K562 (cell line): Measurements from ENCODE around the gene CD164L2. TPM values are rescaled to one million over a fixed set of nuclear protein-coding genes. Genes with fewer than 3 reads are reported as not detected.

Experiments
- ATAC-seq: fragments of 200-7000 bp; cut with Tn5 transposase; 3 replicates; pipeline ENCODE4 v1.9.1; 2020; ENCODE audit warnings: moderate library complexity
- BruUV-seq: library from RNA; stranded (reverse); fragments of 400-500 nt; replicated peaks from 2 replicates; lab custom pipeline; 2021; lab: Mats Ljungman, UMichigan
- CTCF ChIA-PET: fragments of 300-600 bp; formaldehyde crosslinking; extraction: SDS; loops from one replicate; lab custom pipeline; 2021; ENCODE audit warnings: low intra/inter-chr PET ratio; lab: Yijun Ruan, JAX
- POLR2A ChIA-PET: fragments of 300-600, 350-650 bp; sonication (Branson Sonifier 250); formaldehyde crosslinking; extraction: SDS; loops from one replicate; lab custom pipeline; 2021; ENCODE audit warnings: antibody characterized with exemption, inconsistent platforms; lab: Yijun Ruan, JAX
- DNase-seq, 4 experiments: peaks; one replicate each; pipeline versions ENCODE4 v3.0.0 to v3.0.0-alpha.2; 2011 to 2018; ENCODE audit warnings: low spot score in 3 of 4, mixed read lengths in 3 of 4; ENCODE audit errors: extremely low read depth in 1 of 4
- FAIRE-seq: peaks from 2 replicates; lab custom pipeline; 2011; peaks lifted over from hg19 to GRCh38; lab: Jason Lieb, UNC
- H2AFZ ChIP-seq: 2 replicates; pipeline ENCODE4 v1.6.0; 2011; ENCODE audit warnings: low read depth, low read length, control low read depth, inconsistent platforms
- H3K27ac ChIP-seq: fragments of 200-600 bp; 3 replicates; pipeline ENCODE4 v1.8.0; 2011; ENCODE audit warnings: low read depth, mild to moderate bottlenecking, control low read depth, inconsistent platforms, low read length, moderate library complexity, mixed read lengths; ENCODE audit errors: extremely low read depth
- H3K27me3 ChIP-seq, 2 experiments: fragments of 300-600 bp in 1 of 2; 2 replicates in 1 of 2; 3 replicates in 1 of 2; pipeline versions ENCODE4 v1.6.0 to v1.8.0; 2011; ENCODE audit warnings: inconsistent platforms in 2 of 2, low read length in 2 of 2, mild to moderate bottlenecking in 1 of 2, mixed read lengths in 1 of 2, moderate library complexity in 1 of 2; ENCODE audit not compliant: control insufficient read depth in 2 of 2, insufficient read depth in 2 of 2
- H3K36me3 ChIP-seq: fragments of 300-600 bp; 3 replicates; pipeline ENCODE4 v1.8.0; 2011; ENCODE audit warnings: mild to moderate bottlenecking, low read length, inconsistent platforms; ENCODE audit not compliant: control insufficient read depth, insufficient read depth
- H3K4me1 ChIP-seq, 2 experiments: fragments of 200-600 bp in 1 of 2; replicated peaks in 1 of 2; 2 replicates in 1 of 2; 3 replicates in 1 of 2; pipeline versions ENCODE4 v1.5.1 to v1.8.0; 2011; ENCODE audit warnings: inconsistent platforms in 2 of 2, low read length in 2 of 2, mild to moderate bottlenecking in 1 of 2, mixed read lengths in 1 of 2, moderate library complexity in 1 of 2; ENCODE audit not compliant: control insufficient read depth in 2 of 2, insufficient read depth in 2 of 2
- H3K4me2 ChIP-seq: 2 replicates; pipeline ENCODE4 v1.6.1; 2011; ENCODE audit warnings: low read length, control low read depth, inconsistent platforms, mixed read lengths; ENCODE audit not compliant: insufficient read depth
- H3K4me3 ChIP-seq: fragments of 200-600 bp; sonication (generic), shearing (Covaris generic); 2 replicates; pipeline ENCODE4 v1.5.1; 2016; ENCODE audit warnings: control low read depth, inconsistent platforms
- H3K79me2 ChIP-seq: fragments of 200-600 bp; 3 replicates; pipeline ENCODE4 v1.8.0; 2011; ENCODE audit warnings: low read length, inconsistent platforms; ENCODE audit not compliant: control insufficient read depth, insufficient read depth
- H3K9ac ChIP-seq, 2 experiments: 2 replicates each; pipeline versions ENCODE4 v1.6.0 to v1.6.1; 2011; ENCODE audit warnings: low read depth in 2 of 2, low read length in 2 of 2, control low read depth in 1 of 2, inconsistent platforms in 1 of 2, mild to moderate bottlenecking in 1 of 2, mixed read lengths in 1 of 2; ENCODE audit not compliant: insufficient read depth in 1 of 2
- H3K9me1 ChIP-seq: one replicate; pipeline ENCODE4 v1.6.0; 2011; ENCODE audit warnings: inconsistent platforms, mild to moderate bottlenecking, low read length, moderate library complexity; ENCODE audit not compliant: control insufficient read depth, insufficient read depth
- H3K9me3 ChIP-seq: replicated peaks from 2 replicates; pipeline ENCODE4 v1.5.1; 2011; ENCODE audit warnings: low read depth, low read length, inconsistent platforms; ENCODE audit not compliant: control insufficient read depth, insufficient read depth
- H4K20me1 ChIP-seq: replicated peaks from 2 replicates; pipeline ENCODE4 v1.6.1; 2011; ENCODE audit warnings: low read length, inconsistent platforms, mixed read lengths; ENCODE audit not compliant: control insufficient read depth, insufficient read depth
- NFRKB ChIP-seq: fragments of 450-650 bp; IDR thresholded peaks from 2 replicates; pipeline ENCODE4 v1.6.1; 2016; ENCODE audit warnings: low read depth
- PHF20 ChIP-seq: fragments of 450-650 bp; IDR thresholded peaks from 2 replicates; pipeline ENCODE4 v1.6.1; 2018; ENCODE audit not compliant: partially characterized antibody
- PYGO2 ChIP-seq: fragments of 450-650 bp; IDR thresholded peaks from 2 replicates; pipeline ENCODE4 v1.6.1; 2016; ENCODE audit warnings: mild to moderate bottlenecking, missing genetic modification characterization, moderate library complexity, missing compliant biosample characterization
- SMARCA5 ChIP-seq: fragments of 450-650 bp; IDR thresholded peaks from 2 replicates; pipeline ENCODE4 v1.6.1; 2016
- SRSF1 ChIP-seq: fragments of 200-400 bp; formaldehyde crosslinking; IDR thresholded peaks from 2 replicates; pipeline ENCODE4 v1.6.1; 2017; ENCODE audit warnings: mild to moderate bottlenecking, low read depth, low read length, moderate library complexity
- ZNF431 ChIP-seq: sonication (generic); formaldehyde crosslinking; IDR thresholded peaks from 2 replicates; pipeline ENCODE4 v1.8.0; 2022; ENCODE audit warnings: mild to moderate bottlenecking, missing genetic modification reagents
- WGBS: fragments of 100-300 bp; shearing (Covaris generic); methylation state at CpG from one replicate; pipeline ENCODE4 v1.1.6; 2016; ENCODE audit warnings: low coverage, mixed read lengths; ENCODE audit not compliant: insufficient coverage; ENCODE audit errors: missing lambda C conversion rate; 5-methylcytosine and 5-hydroxymethylcytosine counted together
- in situ Hi-C: fragments of 300-500 bp; cut with MboI; formaldehyde crosslinking; loops from 4 replicates; pipeline ENCODE4 v1.15.0; 2018; ENCODE audit warnings: inconsistent platforms, mixed read lengths
- intact Hi-C: fragments of 100-400 bp; cut with micrococcal nuclease; formaldehyde crosslinking; loops from 2 replicates; pipeline ENCODE4 v1.14.2; 2022
- polyA plus RNA-seq, 8 experiments: library from polyadenylated mRNA; depleted of rRNA in 4 of 8; stranded (reverse) in 5 of 8; unstranded in 3 of 8; fragments of >200 nt; fragmentation: Nextera tagmentation in 2 of 8; fragmentation: Illumina TruSeq in 1 of 8; extraction: Ambion mirVana in 2 of 8; extraction: Trizol in 1 of 8; gene quantifications; 2 replicates each; pipeline versions ENCODE4 v1.2.1 to v1.2.3, GENCODE V29; 2011 to 2014; ENCODE audit warnings: inconsistent platforms in 1 of 8, missing spikeins in 1 of 8
- total RNA-seq, 7 experiments: library from RNA; depleted of rRNA in 6 of 7; stranded (reverse); fragments of >200 nt in 6 of 7; fragmentation: Illumina TruSeq in 2 of 7; extraction: Trizol in 2 of 7; gene quantifications; 2 replicates each; pipeline versions ENCODE4 v1.2.1 to v1.2.3, GENCODE V29; 2011 to 2021; ENCODE audit warnings: low replicate concordance in 1 of 7

Gene CD164L2
- total and polyA plus RNA-seq, 9 of the 15 experiments (the other 6 are each of a cell fraction or from before 2014, with no cell fraction given) = 0.08 to 0.92 (median 0.38) TPM; not detected in 1

DNA sequence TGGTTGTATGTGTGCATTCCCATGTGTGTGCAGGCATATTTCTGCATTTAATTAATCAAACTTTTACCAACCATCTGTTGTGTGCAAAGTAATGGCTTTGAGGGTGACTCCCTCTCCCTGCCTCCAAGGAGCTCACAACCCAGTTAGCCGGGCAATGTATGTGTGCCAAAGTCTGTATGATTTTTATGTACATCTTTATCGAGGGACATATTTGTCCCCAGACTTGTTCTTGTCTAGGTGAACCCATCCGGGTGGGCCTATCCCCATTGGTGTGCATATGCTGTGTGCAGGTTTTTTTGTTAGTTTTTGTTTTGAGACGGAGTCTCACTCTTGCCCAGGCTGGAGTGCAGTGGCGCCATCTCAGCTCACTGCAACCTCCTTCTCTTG is 39.5 kb downstream of the CD164L2 start:
- TF ChIP-seq PHF20 = peak; percentile 2
- TF ChIP-seq SMARCA5 = no peak
- TF ChIP-seq, all 486 proteins: peak for 1
- in situ Hi-C loops = no loop called here
- no peak for FAIRE-seq
- Histone ChIP-seq H3K27me3 (no peaks in the 10 kb centered on the region), H3K9ac (peak overlapping the region in 1 of 2 experiments; percentile 81; a peak in 2 of 4 replicates), H3K4me1 (peaks cover 24 to 40% of the 10 kb centered on the region in 2 experiments), H4K20me1 (no peaks in the 10 kb centered on the region), H3K4me2 (peak overlapping the region; percentile 72), H3K79me2 (no peaks in the 10 kb centered on the region; the same call in 2 of the 3 replicates), H3K36me3 (no peaks in the 10 kb centered on the region), H3K9me3 (no peaks in the 10 kb centered on the region), H3K9me1 (no peaks in the 10 kb centered on the region), H3K27ac (peak overlapping the region; percentile 38; the same call in 1 of the 3 replicates), H3K4me3 (no peak overlapping the region), H2AFZ (peak overlapping the region; percentile 71; the same call in 1 of the 2 replicates)
- ChIA-PET CTCF (no interaction called here), POLR2A (interaction anchor here (0.7 to 1.3 kb wide), 4 partner anchors 8 to 21 kb away, joined by 3 to 4 read pairs (median 4); partner anchors contain the start of gene TMEM222)
- no TSS peak for BruUV-seq
- intact Hi-C loops = no loop called here
- DNase-seq = no peak
- WGBS = 67% methylated on average over 5 of the region's 5 CpGs
- ATAC-seq = no peak

DNA sequence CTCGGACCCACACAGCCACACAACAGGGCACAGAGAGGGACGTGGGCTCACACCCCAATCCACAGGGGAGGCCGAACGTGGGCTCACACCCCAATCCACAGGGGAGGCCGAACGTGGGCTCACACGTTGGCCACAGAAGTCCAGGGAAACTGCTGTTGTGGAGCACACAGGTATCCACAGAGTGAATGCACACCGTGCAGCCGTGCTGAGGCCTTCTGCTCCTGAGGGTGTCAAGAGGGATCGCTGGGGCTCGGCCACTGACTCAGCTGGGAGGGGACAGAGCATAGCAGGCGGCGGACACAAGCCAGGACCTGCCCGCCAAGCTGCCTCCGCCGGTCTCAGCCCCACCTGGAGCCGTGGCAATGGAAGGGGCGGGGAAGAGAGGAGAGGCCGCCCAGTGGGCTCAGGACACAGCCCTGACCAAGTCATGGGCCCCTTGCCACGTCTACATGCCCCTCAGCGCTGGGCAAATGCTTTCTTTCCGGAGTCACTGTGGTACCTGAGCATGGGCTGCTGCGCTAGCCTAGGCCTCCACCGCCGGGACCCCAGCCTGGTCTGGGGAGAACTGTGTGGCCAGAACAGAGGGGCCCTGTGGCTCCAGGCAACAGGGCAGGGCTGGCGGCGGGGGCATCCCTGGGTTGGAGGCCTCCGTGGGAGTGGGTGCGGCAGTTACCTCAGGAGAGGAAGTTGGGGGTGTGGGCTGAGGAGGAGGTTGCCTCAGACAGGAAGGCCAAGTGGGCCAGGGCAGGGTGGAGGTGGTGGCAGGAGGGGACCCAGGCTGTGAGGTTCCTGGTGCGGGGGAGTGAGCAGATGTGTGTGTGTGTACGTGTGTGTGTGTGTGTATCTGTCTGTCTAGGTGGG is 40.1 kb downstream of the CD164L2 start:
- WGBS = 35% methylated on average over 29 of the region's 31 CpGs
- no peaks in the 10 kb centered on the region for H3K36me3 ChIP-seq
- ChIA-PET CTCF (interaction anchor here (0.7 kb wide), 1 partner anchor 148 kb away, joined by 3 read pairs; no protein-coding TSS in a partner anchor), POLR2A (interaction anchor here (0.7 to 2.0 kb wide), 5 partner anchors 8 to 24 kb away, joined by 3 to 14 read pairs (median 5); partner anchors contain the start of genes MAP3K6 and TMEM222)
- H3K4me2 ChIP-seq = peak overlapping the region; percentile 72
- peak overlapping the region; percentile 33 to 81; a peak in 3 of 4 replicates for H3K9ac ChIP-seq
- no TSS peak for BruUV-seq
- intact Hi-C loops (no loop called here), in situ Hi-C loops (no loop called here)
- H3K79me2 ChIP-seq = no peaks in the 10 kb centered on the region; the same call in 2 of the 3 replicates
- ATAC-seq (peak; percentile 73), FAIRE-seq (peak; percentile 29), DNase-seq (peak; percentile 56 to 68 (median 62))
- H3K4me1 ChIP-seq = peaks cover 24 to 39% of the 10 kb centered on the region in 2 experiments
- H4K20me1 ChIP-seq = no peaks in the 10 kb centered on the region
- no peaks in the 10 kb centered on the region for H3K9me3 ChIP-seq
- H3K9me1 ChIP-seq = no peaks in the 10 kb centered on the region
- H3K27ac ChIP-seq = peak overlapping the region; percentile 38; the same call in 2 of the 3 replicates
- H3K4me3 ChIP-seq = peak overlapping the region; percentile 17; the same call in 1 of the 2 replicates
- H3K27me3 ChIP-seq = no peaks in the 10 kb centered on the region
- H2AFZ ChIP-seq = peak overlapping the region; percentile 71
- no peak for TF ChIP-seq NFRKB
- TF ChIP-seq SRSF1 = no peak
- TF ChIP-seq PYGO2 (tag) = no peak
- peak; percentile 57; the same call in 1 of the 2 replicates for TF ChIP-seq ZNF431 (CRISPR knock-in tag)
